ENCODE data around the gene TP53. TPM values are rescaled to one million over a fixed set of nuclear protein-coding genes. Genes with fewer than 3 reads are reported as not detected.
"Not testable (repeated sequence)": the region's sequence is repeated elsewhere in the genome, so short reads cannot be mapped to it uniquely, and the experiment has no call there.

Gene TP53
- total RNA-seq, 1 donor from 2014 or later, result 42.3 TPM

GRCh38 chr17:7632492-7632894, 54.8 kb downstream of the TP53 start:
- no peak for DNase-seq (ENCODE audit: low spot score)

GRCh38 chr17:7631398-7632380, 55.6 kb downstream of the TP53 start:
- no peak for DNase-seq (ENCODE audit: low spot score)

GRCh38 chr17:7629939-7630571, 57.2 kb downstream of the TP53 start, which contains the start of gene SHBG:
TSS of gene SHBG (plus strand) at chr17:7630135. CDS start at chr17:7630173, 38 bp downstream.
- DNase-seq (ENCODE audit: low spot score), result no peak

- peak; percentile 96 for DNase-seq (ENCODE audit: low spot score)
Observed at GRCh38 chr17:7627250-7628121, 59.8 kb downstream of the TP53 start, which contains the start of gene SAT2. TSS of gene SAT2 (minus strand) at chr17:7627821. CDS start at chr17:7627635, 186 bp downstream.

- DNase-seq (ENCODE audit: low spot score), result no peak
Observed at GRCh38 chr17:7626956-7627249, 60.4 kb downstream of the TP53 start.

GRCh38 chr17:7626307-7626706, 61.0 kb downstream of the TP53 start:
- no peak for DNase-seq (ENCODE audit: low spot score)

GRCh38 chr17:7625749-7626148, 61.5 kb downstream of the TP53 start:
- DNase-seq (ENCODE audit: low spot score), result not testable (repeated sequence)

- DNase-seq (ENCODE audit: low spot score), result no peak
Observed at GRCh38 chr17:7623661-7624060, 63.6 kb downstream of the TP53 start.

- no peak for DNase-seq (ENCODE audit: low spot score)
Observed at GRCh38 chr17:7620835-7621234, 66.5 kb downstream of the TP53 start.

- DNase-seq (ENCODE audit: low spot score), result no peak
Observed at GRCh38 chr17:7618608-7619007, 68.7 kb downstream of the TP53 start.

Other genes with a start within 250 kb of the TP53 start
- 2.4 TPM for gene FGF11, start 248.0 kb downstream of the TP53 start, total RNA-seq
- 6.8 TPM for gene CHRNB1, start 242.4 kb downstream of the TP53 start, total RNA-seq
- 72.5 TPM for gene ZBTB4, start 207.9 kb downstream of the TP53 start, total RNA-seq
- gene SLC35G6, start 206.0 kb downstream of the TP53 start, total RNA-seq, result not detected
- gene POLR2A, start 203.1 kb downstream of the TP53 start, total RNA-seq, result 102 TPM
- 43.0 TPM for gene TNFSF12, start 138.4 kb downstream of the TP53 start, total RNA-seq
- gene TNFSF13, start 128.7 kb downstream of the TP53 start, total RNA-seq, result 26.3 TPM
- gene SENP3, start 125.6 kb downstream of the TP53 start, total RNA-seq, result 48.7 TPM
- gene CD68, start 107.9 kb downstream of the TP53 start, total RNA-seq, result 286 TPM
- gene MPDU1, start 103.6 kb downstream of the TP53 start, total RNA-seq, result 55.2 TPM
- gene SOX15, start 97.4 kb downstream of the TP53 start, total RNA-seq, result not detected
- gene FXR2, start 72.6 kb downstream of the TP53 start, total RNA-seq, result 36.1 TPM
- gene SAT2, start 59.7 kb downstream of the TP53 start, total RNA-seq, result 73.6 TPM
- 0.71 TPM for gene SHBG, start 57.4 kb downstream of the TP53 start, total RNA-seq
- 1.4 TPM for gene ATP1B2, start 36.6 kb downstream of the TP53 start, total RNA-seq
- 4.9 TPM for gene WRAP53, start 987 bp upstream of the TP53 start, total RNA-seq
- gene EFNB3, start 17.7 kb upstream of the TP53 start, total RNA-seq, result 0.58 TPM
- 0.26 TPM for gene DNAH2, start 30.3 kb upstream of the TP53 start, total RNA-seq
- gene KDM6B, start 146.7 kb upstream of the TP53 start, total RNA-seq, result 92.5 TPM
- gene TMEM88, start 167.6 kb upstream of the TP53 start, total RNA-seq, result 34.2 TPM
- gene NAA38, start 170.1 kb upstream of the TP53 start, total RNA-seq, result 68.3 TPM
- 16.7 TPM for gene CYB5D1, start 170.5 kb upstream of the TP53 start, total RNA-seq
- 40.9 TPM for gene CHD3, start 201.3 kb upstream of the TP53 start, total RNA-seq
- gene RNF227, start 228.8 kb upstream of the TP53 start, total RNA-seq, result 0.80 TPM
- gene KCNAB3, start 242.4 kb upstream of the TP53 start, total RNA-seq, result 1.3 TPM
- gene TRAPPC1, start 244.5 kb upstream of the TP53 start, total RNA-seq, result 97.5 TPM
- gene CNTROB, start 244.7 kb upstream of the TP53 start, total RNA-seq, result 17.5 TPM

Data from mesenteric fat pad (tissue), 1 donor.